Activated CD8-positive, alpha-beta T cell treated with anti-CD3 and anti-CD28 coated beads for 36 hours (primary cell): ENCODE measurements around the gene REG1A. TPM values are rescaled to one million over a fixed set of nuclear protein-coding genes. Genes with fewer than 3 reads are reported as not detected.

Experiments used
- ATAC-seq: fragments of 200-7000 bp; cut with Tn5 transposase; one replicate; pipeline ENCODE4 v1.10.0; 2021; ENCODE audit warnings: mild to moderate bottlenecking, moderate library complexity
- CTCF ChIA-PET: fragments of 350-600 bp; sonication (Branson Sonifier 250); formaldehyde crosslinking; loops from one replicate; lab custom pipeline; 2021; ENCODE audit warnings: antibody characterized with exemption; lab: Charles Lee
- POLR2A ChIA-PET: fragments of 350-600 bp; sonication (Branson Sonifier 250); formaldehyde crosslinking; loops from one replicate; lab custom pipeline; 2021; ENCODE audit warnings: antibody characterized with exemption; lab: Charles Lee
- DNase-seq: peaks from one replicate; pipeline ENCODE4 v3.0.0-alpha.2; 2020
- H3K27ac Mint-ChIP-seq: one replicate; pipeline ENCODE4 v1.8.0; 2021; ENCODE audit warnings: mild to moderate bottlenecking, mixed read lengths
- H3K27me3 Mint-ChIP-seq: one replicate; pipeline ENCODE4 v1.8.0; 2021; ENCODE audit warnings: mixed read lengths
- H3K36me3 Mint-ChIP-seq: one replicate; pipeline ENCODE4 v1.8.0; 2021; ENCODE audit warnings: low read depth, mixed read lengths
- H3K4me1 Mint-ChIP-seq: one replicate; pipeline ENCODE4 v1.8.0; 2021; ENCODE audit warnings: low read depth, mixed read lengths
- H3K4me3 Mint-ChIP-seq: one replicate; pipeline ENCODE4 v1.8.0; 2021; ENCODE audit warnings: mild to moderate bottlenecking, moderate library complexity, mixed read lengths
- H3K9me3 Mint-ChIP-seq: one replicate; pipeline ENCODE4 v1.8.0; 2021; ENCODE audit warnings: mixed read lengths
- CTCF ChIP-seq: fragments of 200-600 bp; IDR thresholded peaks from one replicate; pipeline ENCODE4 v1.8.0; 2022; ENCODE audit warnings: antibody characterized with exemption, mild to moderate bottlenecking
- intact Hi-C: fragments of 100-400 bp; cut with micrococcal nuclease; formaldehyde crosslinking; loops from one replicate; pipeline ENCODE4 v1.10.0; 2022
- total RNA-seq, 2 experiments: library from RNA; stranded (reverse); gene quantifications; one replicate each; pipeline ENCODE4 v1.2.3, GENCODE V29; 2021

REG1A gene
- total RNA-seq, 2 experiments from 2014 or later, result not detected

GRCh38 chr2:79112269-79112668 is 8.0 kb upstream of the REG1A start:
- CTCF ChIA-PET, result no interaction called here

GRCh38 chr2:79114797-79115494 is 5.3 kb upstream of the REG1A start:
- no peak overlapping the region for H3K4me3 Mint-ChIP-seq
- ATAC-seq, result no peak
- no peaks in the 10 kb centered on the region for H3K36me3 Mint-ChIP-seq
- H3K27me3 Mint-ChIP-seq, result no peaks in the 10 kb centered on the region
- DNase-seq, result no peak
- no peak for TF ChIP-seq CTCF
- ChIA-PET CTCF (no interaction called here), POLR2A (interaction anchor here (0.6 kb wide), 1 partner anchor 1224 kb away, joined by 3 read pairs; no protein-coding TSS in a partner anchor)
- no peaks in the 10 kb centered on the region for H3K4me1 Mint-ChIP-seq
- H3K9me3 Mint-ChIP-seq, result peaks cover 1% of the 10 kb centered on the region
- H3K27ac Mint-ChIP-seq, result no peak overlapping the region
- intact Hi-C loops, result no loop called here

More at GRCh38 chr2:79112269-79112668, 8.0 kb upstream of the REG1A start:
- Mint-ChIP-seq H3K36me3 (no peaks in the 10 kb centered on the region), H3K4me3 (no peak overlapping the region), H3K27me3 (no peaks in the 10 kb centered on the region), H3K27ac (no peak overlapping the region), H3K9me3 (no peaks in the 10 kb centered on the region), H3K4me1 (no peaks in the 10 kb centered on the region)
- intact Hi-C loops, result no loop called here
- no peak for TF ChIP-seq CTCF
- ATAC-seq (no peak), DNase-seq (no peak)
- POLR2A ChIA-PET, result no interaction called here

- no peak overlapping the region for H3K4me3 Mint-ChIP-seq
- H3K27ac Mint-ChIP-seq, result no peak overlapping the region
- no peak for ATAC-seq
- intact Hi-C loops, result no loop called here
- no peaks in the 10 kb centered on the region for H3K4me1 Mint-ChIP-seq
- H3K36me3 Mint-ChIP-seq, result no peaks in the 10 kb centered on the region
- POLR2A ChIA-PET, result no interaction called here
- CTCF ChIA-PET, result interaction anchor here (1.0 kb wide), 1 partner anchor 17 kb away, joined by 3 read pairs; no protein-coding TSS in a partner anchor
- TF ChIP-seq CTCF, result no peak
- no peaks in the 10 kb centered on the region for H3K27me3 Mint-ChIP-seq
- no peak for DNase-seq
- peaks cover 1% of the 10 kb centered on the region for H3K9me3 Mint-ChIP-seq
Observed at GRCh38 chr2:79116997-79117928, 3.0 kb upstream of the REG1A start.

- intact Hi-C loops, result no loop called here
- Mint-ChIP-seq H3K36me3 (no peaks in the 10 kb centered on the region), H3K9me3 (peaks cover 2% of the 10 kb centered on the region), H3K27me3 (no peaks in the 10 kb centered on the region), H3K4me1 (no peaks in the 10 kb centered on the region), H3K27ac (no peak overlapping the region), H3K4me3 (no peak overlapping the region)
- ATAC-seq (no peak), DNase-seq (no peak)
- ChIA-PET POLR2A (no interaction called here), CTCF (no interaction called here)
- no peak for TF ChIP-seq CTCF
Observed at GRCh38 chr2:79122676-79123075, 2.4 kb downstream of the REG1A start.
